Tongue (tissue), 3 donors: ENCODE results near the gene HHIPL2. TPM values are rescaled to one million over a fixed set of nuclear protein-coding genes. Genes with fewer than 3 reads are reported as not detected.
"Not testable (repeated sequence)": the region's sequence is repeated elsewhere in the genome, so short reads cannot be mapped to it uniquely, and the experiment has no call there.

Experiments used
- DNase-seq: peaks from one replicate; pipeline ENCODE4 v3.0.0-alpha.2; 2015
- small RNA-seq: library from RNA; depleted of rRNA; stranded (forward); fragments of <200 nt; gene quantifications from one replicate; pipeline ENCODE3, GENCODE V24; 2014; ENCODE audit warnings: low replicate concordance
- total RNA-seq: library from RNA; depleted of rRNA; stranded (reverse); fragments of >200 nt; gene quantifications from one replicate; pipeline ENCODE4 v1.2.3, GENCODE V29; 2014

Gene HHIPL2
- total RNA-seq, 1 donor from 2014 or later = not detected

- no peak for DNase-seq
Observed at GRCh38 chr1:222539951-222540597, 7.8 kb downstream of the HHIPL2 start.

GRCh38 chr1:222535455-222535854, 12.4 kb downstream of the HHIPL2 start:
- DNase-seq = no peak

GRCh38 chr1:222530852-222531251, 17.1 kb downstream of the HHIPL2 start:
- no peak for DNase-seq

- no peak for DNase-seq
Observed at GRCh38 chr1:222529916-222530315, 18.0 kb downstream of the HHIPL2 start.

- no peak for DNase-seq
Observed at GRCh38 chr1:222529181-222529580, 18.7 kb downstream of the HHIPL2 start.

GRCh38 chr1:222525951-222526350, 22.0 kb downstream of the HHIPL2 start:
- no peak for DNase-seq

- DNase-seq = no peak
Observed at GRCh38 chr1:222523852-222524251, 24.1 kb downstream of the HHIPL2 start.

- DNase-seq = no peak
Observed at GRCh38 chr1:222522105-222522915, 25.6 kb downstream of the HHIPL2 start.

- no peak for DNase-seq
Observed at GRCh38 chr1:222521299-222522104, 26.4 kb downstream of the HHIPL2 start.

- not testable (repeated sequence) for DNase-seq
Observed at GRCh38 chr1:222489496-222489895, 58.4 kb downstream of the HHIPL2 start.

- not testable (repeated sequence) for DNase-seq
Observed at GRCh38 chr1:222487774-222488173, 60.1 kb downstream of the HHIPL2 start.

- not testable (repeated sequence) for DNase-seq
Observed at GRCh38 chr1:222484005-222484404, 63.9 kb downstream of the HHIPL2 start.

GRCh38 chr1:222479567-222479966, 68.3 kb downstream of the HHIPL2 start:
- not testable (repeated sequence) for DNase-seq

- DNase-seq = not testable (repeated sequence)
Observed at GRCh38 chr1:222476436-222476835, 71.5 kb downstream of the HHIPL2 start.

GRCh38 chr1:222473717-222474116, 74.2 kb downstream of the HHIPL2 start:
- DNase-seq = not testable (repeated sequence)

GRCh38 chr1:222472776-222473540, 74.9 kb downstream of the HHIPL2 start:
- not testable (repeated sequence) for DNase-seq

Small RNA genes within 50 kb of the gene (small RNA-seq; reads per million reads assigned to genes)
- not detected for gene RNU6-791P

Other genes with a start within 250 kb of the HHIPL2 start
- gene TAF1A, start 41.8 kb upstream of the HHIPL2 start, total RNA-seq = 15.9 TPM
- 51.0 TPM for gene MIA3, start 70.0 kb upstream of the HHIPL2 start, total RNA-seq
- gene AIDA, start 164.4 kb upstream of the HHIPL2 start, total RNA-seq = 47.7 TPM
- gene BROX, start 164.5 kb upstream of the HHIPL2 start, total RNA-seq = 62.2 TPM
- 0.41 TPM for gene FAM177B, start 189.1 kb upstream of the HHIPL2 start, total RNA-seq